Activated CD8-positive, alpha-beta memory T cell treated with anti-CD3 and anti-CD28 coated beads, Interleukin-2, amount 10 ng/mL, durations not matched to agents 7 days and 5 days (primary cell): ENCODE data around the gene STK38. TPM values are rescaled to one million over a fixed set of nuclear protein-coding genes. Genes with fewer than 3 reads are reported as not detected.
A peak's percentile ranks its signal among the peaks of the same experiment; 100 is the strongest.

Experiments
- ATAC-seq: fragments of 150-1000 bp; cut with Tn5 transposase; one replicate; pipeline ENCODE4 v1.10.0; 2021; ENCODE audit warnings: moderate library complexity
- CTCF ChIA-PET: fragments of 350-600 bp; sonication (Branson Sonifier 250); formaldehyde crosslinking; loops from one replicate; lab custom pipeline; 2021; ENCODE audit warnings: antibody characterized with exemption; lab: Charles Lee
- DNase-seq: peaks from one replicate; pipeline ENCODE4 v3.0.0-alpha.2; 2020
- H3K27ac Mint-ChIP-seq: one replicate; pipeline ENCODE4 v1.8.0; 2021; ENCODE audit warnings: mild to moderate bottlenecking, mixed read lengths
- H3K27me3 Mint-ChIP-seq: one replicate; pipeline ENCODE4 v1.8.0; 2021; ENCODE audit warnings: mixed read lengths
- H3K36me3 Mint-ChIP-seq: one replicate; pipeline ENCODE4 v1.8.0; 2021; ENCODE audit warnings: mild to moderate bottlenecking, mixed read lengths
- H3K4me1 Mint-ChIP-seq: one replicate; pipeline ENCODE4 v1.8.0; 2021; ENCODE audit warnings: mixed read lengths
- H3K4me3 Mint-ChIP-seq: one replicate; pipeline ENCODE4 v1.8.0; 2021; ENCODE audit warnings: mild to moderate bottlenecking, moderate library complexity, mixed read lengths
- H3K9me3 Mint-ChIP-seq: one replicate; pipeline ENCODE4 v1.8.0; 2022; ENCODE audit warnings: low read depth, mixed read lengths
- total RNA-seq, 2 experiments: library from RNA; stranded (reverse); gene quantifications; one replicate each; pipeline ENCODE4 v1.2.3, GENCODE V29; 2021

Gene STK38
- total RNA-seq, 2 experiments from 2014 or later, result 47.7 to 54.7 TPM

- DNase-seq (no peak), ATAC-seq (no peak)
- H3K4me3 Mint-ChIP-seq, result no peak overlapping the region
- CTCF ChIA-PET, result interaction anchor here (1.2 to 1.3 kb wide), 2 partner anchors 12 to 28 kb away, joined by 5 read pairs; no protein-coding TSS in a partner anchor
- peaks cover 5% of the 10 kb centered on the region for H3K4me1 Mint-ChIP-seq
- H3K9me3 Mint-ChIP-seq, result no peaks in the 10 kb centered on the region
- H3K36me3 Mint-ChIP-seq, result peaks cover 54% of the 10 kb centered on the region
- no peaks in the 10 kb centered on the region for H3K27me3 Mint-ChIP-seq
- no peak overlapping the region for H3K27ac Mint-ChIP-seq
Measured at GRCh38 chr6:36505744-36506534, 41.3 kb downstream of the STK38 start.

GRCh38 chr6:36504982-36505381 is 42.3 kb downstream of the STK38 start:
- ATAC-seq, result no peak
- no peak for DNase-seq
- Mint-ChIP-seq H3K27ac (no peak overlapping the region), H3K27me3 (no peaks in the 10 kb centered on the region), H3K4me1 (peaks cover 5% of the 10 kb centered on the region), H3K36me3 (peaks cover 47% of the 10 kb centered on the region), H3K9me3 (no peaks in the 10 kb centered on the region), H3K4me3 (no peak overlapping the region)
- CTCF ChIA-PET, result interaction anchor here (0.7 to 1.3 kb wide), 2 partner anchors 27 to 129 kb away, joined by 5 to 7 read pairs; no protein-coding TSS in a partner anchor

GRCh38 chr6:36504181-36504580 is 43.1 kb downstream of the STK38 start:
- peaks cover 5% of the 10 kb centered on the region for H3K4me1 Mint-ChIP-seq
- ATAC-seq (no peak), DNase-seq (no peak)
- no peak overlapping the region for H3K4me3 Mint-ChIP-seq
- H3K36me3 Mint-ChIP-seq, result peaks cover 47% of the 10 kb centered on the region
- CTCF ChIA-PET, result interaction anchor here (1.2 kb wide), 1 partner anchor 163 kb away, joined by 3 read pairs; no protein-coding TSS in a partner anchor
- no peaks in the 10 kb centered on the region for H3K27me3 Mint-ChIP-seq
- no peaks in the 10 kb centered on the region for H3K9me3 Mint-ChIP-seq
- no peak overlapping the region for H3K27ac Mint-ChIP-seq

GRCh38 chr6:36501686-36502085 is 45.6 kb downstream of the STK38 start:
- H3K27ac Mint-ChIP-seq, result no peak overlapping the region
- peaks cover 3% of the 10 kb centered on the region for H3K4me1 Mint-ChIP-seq
- peaks cover 53% of the 10 kb centered on the region for H3K36me3 Mint-ChIP-seq
- no peak for ATAC-seq
- no peak for DNase-seq
- CTCF ChIA-PET, result no interaction called here
- H3K27me3 Mint-ChIP-seq, result no peaks in the 10 kb centered on the region
- H3K9me3 Mint-ChIP-seq, result no peaks in the 10 kb centered on the region
- H3K4me3 Mint-ChIP-seq, result no peak overlapping the region

GRCh38 chr6:36499918-36500317 is 47.4 kb downstream of the STK38 start:
- H3K4me1 Mint-ChIP-seq, result no peaks in the 10 kb centered on the region
- DNase-seq, result no peak
- H3K9me3 Mint-ChIP-seq, result no peaks in the 10 kb centered on the region
- no peaks in the 10 kb centered on the region for H3K27me3 Mint-ChIP-seq
- H3K36me3 Mint-ChIP-seq, result peaks cover 56% of the 10 kb centered on the region
- H3K4me3 Mint-ChIP-seq, result no peak overlapping the region
- no peak for ATAC-seq
- H3K27ac Mint-ChIP-seq, result no peak overlapping the region
- CTCF ChIA-PET, result interaction anchor here (0.9 to 1.4 kb wide), 2 partner anchors 20 to 30 kb away, joined by 3 to 6 read pairs; no protein-coding TSS in a partner anchor

- CTCF ChIA-PET, result interaction anchor here (2.0 kb wide), 1 partner anchor 11 kb away, joined by 5 read pairs; no protein-coding TSS in a partner anchor
- H3K9me3 Mint-ChIP-seq, result no peaks in the 10 kb centered on the region
- H3K36me3 Mint-ChIP-seq, result peaks cover 66% of the 10 kb centered on the region
- H3K4me3 Mint-ChIP-seq, result no peak overlapping the region
- no peak overlapping the region for H3K27ac Mint-ChIP-seq
- H3K4me1 Mint-ChIP-seq, result peaks cover 9% of the 10 kb centered on the region
- ATAC-seq, result no peak
- DNase-seq, result no peak
- no peaks in the 10 kb centered on the region for H3K27me3 Mint-ChIP-seq
Measured at GRCh38 chr6:36495086-36495485, 52.2 kb downstream of the STK38 start.

GRCh38 chr6:36493859-36494258 is 53.4 kb downstream of the STK38 start:
- CTCF ChIA-PET, result interaction anchor here (1.1 to 2.0 kb wide), 2 partner anchors 10 to 12 kb away, joined by 3 to 5 read pairs; no protein-coding TSS in a partner anchor
- DNase-seq, result no peak
- no peak for ATAC-seq
- H3K4me3 Mint-ChIP-seq, result no peak overlapping the region
- no peaks in the 10 kb centered on the region for H3K9me3 Mint-ChIP-seq
- peaks cover 56% of the 10 kb centered on the region for H3K36me3 Mint-ChIP-seq
- H3K4me1 Mint-ChIP-seq, result peaks cover 9% of the 10 kb centered on the region
- H3K27me3 Mint-ChIP-seq, result no peaks in the 10 kb centered on the region
- peak overlapping the region; percentile 6 for H3K27ac Mint-ChIP-seq

- ATAC-seq, result no peak
- Mint-ChIP-seq H3K27ac (no peak overlapping the region), H3K27me3 (no peaks in the 10 kb centered on the region), H3K9me3 (no peaks in the 10 kb centered on the region), H3K36me3 (peaks cover 56% of the 10 kb centered on the region), H3K4me3 (no peak overlapping the region), H3K4me1 (peaks cover 9% of the 10 kb centered on the region)
- CTCF ChIA-PET, result interaction anchor here (1.1 to 2.0 kb wide), 2 partner anchors 9 to 13 kb away, joined by 3 to 5 read pairs; no protein-coding TSS in a partner anchor
- DNase-seq, result no peak
Measured at GRCh38 chr6:36493319-36493718, 54.0 kb downstream of the STK38 start.

- no peaks in the 10 kb centered on the region for H3K9me3 Mint-ChIP-seq
- peaks cover 61% of the 10 kb centered on the region for H3K36me3 Mint-ChIP-seq
- no peaks in the 10 kb centered on the region for H3K27me3 Mint-ChIP-seq
- DNase-seq, result no peak
- H3K4me1 Mint-ChIP-seq, result peaks cover 9% of the 10 kb centered on the region
- no peak overlapping the region for H3K4me3 Mint-ChIP-seq
- CTCF ChIA-PET, result interaction anchor here (1.1 kb wide), 1 partner anchor 8 kb away, joined by 3 read pairs; no protein-coding TSS in a partner anchor
- ATAC-seq, result no peak
- H3K27ac Mint-ChIP-seq, result no peak overlapping the region
Measured at GRCh38 chr6:36492621-36493020, 54.7 kb downstream of the STK38 start.

- no peak overlapping the region for H3K27ac Mint-ChIP-seq
- CTCF ChIA-PET, result no interaction called here
- DNase-seq, result no peak
- peaks cover 61% of the 10 kb centered on the region for H3K36me3 Mint-ChIP-seq
- no peak overlapping the region for H3K4me3 Mint-ChIP-seq
- H3K27me3 Mint-ChIP-seq, result no peaks in the 10 kb centered on the region
- H3K4me1 Mint-ChIP-seq, result peaks cover 9% of the 10 kb centered on the region
- ATAC-seq, result no peak
- no peaks in the 10 kb centered on the region for H3K9me3 Mint-ChIP-seq
Measured at GRCh38 chr6:36492092-36492491, 55.2 kb downstream of the STK38 start.

GRCh38 chr6:36491378-36491965 is 55.8 kb downstream of the STK38 start:
- CTCF ChIA-PET, result no interaction called here
- Mint-ChIP-seq H3K36me3 (peaks cover 60% of the 10 kb centered on the region), H3K27ac (no peak overlapping the region), H3K4me3 (no peak overlapping the region), H3K27me3 (no peaks in the 10 kb centered on the region), H3K4me1 (peaks cover 9% of the 10 kb centered on the region), H3K9me3 (no peaks in the 10 kb centered on the region)
- ATAC-seq, result no peak
- no peak for DNase-seq

GRCh38 chr6:36489426-36489825 is 57.9 kb downstream of the STK38 start:
- no peak overlapping the region for H3K27ac Mint-ChIP-seq
- H3K4me3 Mint-ChIP-seq, result no peak overlapping the region
- DNase-seq (no peak), ATAC-seq (no peak)
- CTCF ChIA-PET, result interaction anchor here (1.1 kb wide), 1 partner anchor 293 kb away, joined by 3 read pairs; no protein-coding TSS in a partner anchor
- H3K36me3 Mint-ChIP-seq, result peaks cover 56% of the 10 kb centered on the region
- H3K4me1 Mint-ChIP-seq, result peaks cover 9% of the 10 kb centered on the region
- H3K9me3 Mint-ChIP-seq, result no peaks in the 10 kb centered on the region
- no peaks in the 10 kb centered on the region for H3K27me3 Mint-ChIP-seq

GRCh38 chr6:36488221-36488620 is 59.1 kb downstream of the STK38 start:
- peaks cover under 1% of the 10 kb centered on the region for H3K4me1 Mint-ChIP-seq
- H3K27ac Mint-ChIP-seq, result no peak overlapping the region
- H3K9me3 Mint-ChIP-seq, result no peaks in the 10 kb centered on the region
- DNase-seq (no peak), ATAC-seq (no peak)
- peaks cover 54% of the 10 kb centered on the region for H3K36me3 Mint-ChIP-seq
- no peak overlapping the region for H3K4me3 Mint-ChIP-seq
- CTCF ChIA-PET, result interaction anchor here (1.0 to 1.1 kb wide), 2 partner anchors 102 to 294 kb away, joined by 3 read pairs; no protein-coding TSS in a partner anchor
- no peaks in the 10 kb centered on the region for H3K27me3 Mint-ChIP-seq
